Activated CD8-positive, alpha-beta memory T cell treated with anti-CD3 and anti-CD28 coated beads, Interleukin-2, amount 50 U/mL, for 4 hours (primary cell): Measurements from ENCODE around the gene HOXA5.
A peak's percentile ranks its signal among the peaks of the same experiment; 100 is the strongest.

Experiments
- DNase-seq: peaks from one replicate; pipeline ENCODE4 v3.0.0-alpha.2; 2020

HOXA5 gene

DNA sequence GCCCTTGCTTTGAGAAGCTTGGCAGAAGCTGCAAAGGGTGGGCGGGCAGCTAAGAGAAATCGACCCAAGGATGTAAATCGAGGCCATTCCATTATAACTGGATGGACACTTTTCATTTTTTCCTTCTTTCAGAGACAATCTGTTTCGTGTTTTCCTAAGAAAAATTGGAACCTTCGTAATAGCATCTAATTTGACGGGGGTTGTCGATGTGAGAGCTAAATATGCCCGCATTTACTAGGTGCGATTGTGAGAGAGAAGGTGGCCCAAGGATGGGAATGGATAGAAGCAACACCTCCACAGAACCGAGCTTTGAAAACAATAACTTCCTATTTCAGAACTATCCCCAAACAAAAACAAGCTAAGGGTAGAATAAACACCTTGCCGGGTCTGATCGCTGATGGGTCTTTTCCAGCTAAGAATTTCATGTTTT lies 12.1 kb downstream of the HOXA5 start:
- DNase-seq = no peak

DNA sequence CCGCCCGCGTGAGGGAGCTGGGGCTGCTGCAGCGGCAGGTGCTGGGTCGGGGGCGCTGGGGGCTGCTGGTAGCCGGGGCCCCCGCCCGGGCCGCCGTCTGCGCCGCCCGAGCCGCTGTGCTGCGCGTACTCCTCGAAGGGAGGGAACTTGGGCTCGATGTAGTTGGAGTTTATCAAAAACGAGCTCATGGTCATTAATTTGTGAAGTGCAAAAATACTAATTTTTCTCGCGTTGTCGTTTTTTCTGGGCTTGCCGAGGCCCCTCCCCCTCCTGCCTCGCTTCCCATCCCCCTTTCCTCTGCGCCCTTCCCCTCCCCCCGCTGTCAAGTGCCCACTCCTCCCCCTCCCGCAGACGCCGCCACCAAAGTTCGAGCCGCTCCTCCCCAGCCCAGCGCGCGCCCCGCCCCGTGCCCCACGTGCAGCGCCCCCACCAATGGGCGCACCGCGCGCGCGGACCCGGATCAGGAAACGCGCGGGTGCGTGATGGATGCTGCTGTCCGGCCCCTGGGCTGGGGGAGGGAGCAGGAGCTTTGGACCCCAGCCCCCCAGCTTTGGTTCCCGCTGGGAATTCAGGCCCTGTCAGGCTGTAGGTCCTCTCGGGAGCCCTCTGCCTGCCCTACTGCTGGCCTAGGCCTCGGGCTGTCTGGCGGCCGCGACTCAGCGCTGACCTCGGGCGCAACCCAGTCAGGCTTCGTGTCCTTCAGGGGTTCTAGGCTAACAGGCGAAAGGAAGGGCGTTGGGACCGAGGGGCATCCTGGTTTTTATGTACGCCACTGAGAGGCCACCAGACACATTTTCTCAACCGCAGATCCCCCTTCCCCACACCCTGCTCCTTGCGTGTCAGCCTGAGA lies 12.7 kb downstream of the HOXA5 start, which contains the start of gene HOXA4:
HOXA4 (minus strand) TSS at position 218 of the 850 bp plus-strand sequence; CDS start at position 194, 24 bp downstream.
- peak; percentile 77 for DNase-seq

DNA sequence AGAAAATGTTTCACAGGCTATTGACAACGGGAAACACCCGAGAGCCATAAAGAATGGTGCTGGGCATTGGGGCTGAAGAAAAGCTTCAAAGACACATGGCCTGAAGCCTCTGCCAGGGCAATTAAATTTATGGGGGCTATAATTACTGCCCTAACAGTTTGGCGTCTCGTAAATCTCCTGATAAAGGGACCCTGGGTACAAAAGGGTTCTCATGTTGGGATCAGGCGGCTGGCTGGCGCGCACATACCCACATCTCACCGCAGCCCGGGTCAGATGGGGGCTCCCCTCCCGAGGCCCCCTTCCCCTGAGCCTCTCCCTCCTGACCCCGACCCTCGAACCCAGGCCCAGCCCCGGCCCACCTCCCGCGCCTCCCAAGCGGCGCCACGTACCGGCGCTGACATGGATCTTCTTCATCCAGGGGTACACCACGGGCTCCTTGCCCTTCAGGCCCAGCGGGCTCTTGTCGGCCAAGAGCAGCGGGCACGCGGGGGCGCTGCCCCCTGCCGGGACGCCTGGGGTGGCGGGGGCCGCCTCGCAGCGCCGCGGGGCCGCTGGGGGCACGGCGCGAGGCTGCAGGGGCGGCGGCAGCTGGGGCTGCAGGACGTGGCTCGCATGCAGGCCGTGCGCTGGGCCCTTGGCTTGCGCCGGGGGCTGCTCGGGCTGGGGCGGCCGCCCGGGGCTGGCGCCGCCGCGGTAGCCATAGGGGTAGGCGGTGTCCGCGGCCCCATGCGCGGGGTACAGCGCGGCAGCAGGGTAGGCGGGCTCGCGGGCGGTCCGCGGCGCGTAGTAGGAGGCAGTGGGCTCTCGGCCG lies 13.5 kb downstream of the HOXA5 start:
- DNase-seq = no peak

DNA sequence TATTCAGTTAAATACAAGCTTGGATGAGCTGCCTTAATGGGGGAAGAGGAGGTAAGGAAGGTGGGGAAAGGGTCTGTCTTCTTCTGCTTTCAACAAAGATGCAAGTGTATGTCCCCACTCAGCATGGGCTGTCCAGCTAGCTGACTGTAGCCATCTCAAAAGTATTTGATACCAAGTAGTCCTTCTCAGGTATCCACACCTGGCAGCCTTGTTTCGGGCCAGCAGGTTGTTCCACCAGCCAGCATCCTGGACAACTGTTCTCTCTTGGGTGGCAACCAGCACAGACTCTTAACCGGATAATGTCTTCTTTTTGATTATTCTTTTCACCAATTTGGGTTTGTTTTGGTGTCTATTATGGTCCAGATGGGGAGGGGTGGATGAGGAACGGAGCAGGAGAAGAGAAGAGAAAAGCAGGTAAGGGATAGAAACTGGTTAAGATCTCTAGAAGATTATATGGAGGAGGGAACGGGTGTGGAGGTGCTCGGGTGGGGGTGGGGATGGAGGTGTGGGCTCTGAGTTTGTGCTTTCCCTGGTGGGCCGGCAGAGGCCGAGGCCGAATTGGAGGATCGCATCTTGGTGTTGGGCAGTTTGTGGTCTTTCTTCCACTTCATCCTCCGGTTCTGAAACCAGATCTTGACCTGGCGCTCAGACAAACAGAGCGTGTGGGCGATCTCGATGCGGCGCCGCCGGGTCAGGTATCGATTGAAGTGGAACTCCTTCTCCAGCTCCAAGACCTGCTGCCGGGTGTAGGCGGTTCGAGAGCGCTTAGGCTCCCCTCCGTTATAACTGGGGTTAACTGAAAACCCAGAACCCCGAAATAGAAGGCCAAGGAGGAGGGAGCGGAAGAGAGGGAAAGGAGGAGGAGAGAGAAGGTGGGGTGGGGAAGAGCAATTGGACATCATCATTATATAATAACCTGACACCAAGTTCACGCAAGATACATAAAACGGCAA lies 14.4 kb downstream of the HOXA5 start:
- no peak for DNase-seq

DNA sequence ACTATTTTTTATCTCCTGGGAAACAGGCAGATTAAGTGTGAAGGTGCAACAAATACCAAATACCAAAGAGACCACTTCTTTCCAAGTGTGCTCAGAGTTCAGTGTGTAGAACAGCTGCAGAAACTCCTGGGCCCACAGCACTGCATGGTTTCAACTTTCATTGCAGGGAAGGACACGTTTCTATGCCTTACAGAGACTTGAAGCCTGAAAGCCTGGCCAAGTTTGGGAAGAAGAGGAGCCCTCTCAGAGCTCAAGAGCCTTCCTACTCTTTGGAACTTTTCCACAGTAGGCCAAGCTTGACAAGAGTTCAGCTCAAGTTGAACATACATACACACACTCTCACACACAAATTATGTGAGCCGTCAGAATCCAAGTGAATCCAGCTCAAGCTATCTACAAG lies 15.4 kb downstream of the HOXA5 start:
- DNase-seq = no peak

DNA sequence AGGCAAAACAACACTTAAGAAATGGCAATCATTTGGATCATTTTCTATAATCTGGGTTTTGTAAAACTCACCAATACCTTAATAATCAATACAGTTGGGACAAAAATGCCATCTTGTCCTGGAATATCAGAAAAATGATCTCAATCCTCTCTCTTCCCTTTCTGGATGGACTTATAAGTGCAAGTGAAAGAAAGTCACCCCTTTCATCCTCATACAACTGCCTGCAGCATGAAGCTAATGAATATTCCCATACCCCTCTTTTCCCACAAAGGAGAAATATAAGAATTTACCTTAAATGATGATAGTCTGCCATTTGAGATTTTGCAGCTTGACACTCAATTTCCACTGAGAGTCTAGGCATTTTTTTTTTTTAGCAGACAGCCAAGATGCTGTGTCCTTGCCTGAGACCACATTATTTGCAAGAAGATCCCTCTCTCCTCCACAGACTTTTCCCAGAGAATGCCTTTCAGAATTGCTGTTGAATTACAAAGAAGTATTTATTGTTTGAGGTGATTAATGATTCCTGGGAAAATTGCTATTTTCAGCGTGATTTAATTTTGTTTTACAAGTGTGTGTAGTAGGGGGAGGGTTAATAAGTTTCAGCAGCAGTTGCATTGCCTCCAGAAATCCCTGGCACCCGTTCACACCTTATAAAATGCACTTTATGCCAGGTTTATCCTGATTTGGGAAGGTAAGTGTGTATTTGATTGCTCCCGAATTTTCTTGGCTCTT lies 16.7 kb downstream of the HOXA5 start:
- DNase-seq = no peak

DNA sequence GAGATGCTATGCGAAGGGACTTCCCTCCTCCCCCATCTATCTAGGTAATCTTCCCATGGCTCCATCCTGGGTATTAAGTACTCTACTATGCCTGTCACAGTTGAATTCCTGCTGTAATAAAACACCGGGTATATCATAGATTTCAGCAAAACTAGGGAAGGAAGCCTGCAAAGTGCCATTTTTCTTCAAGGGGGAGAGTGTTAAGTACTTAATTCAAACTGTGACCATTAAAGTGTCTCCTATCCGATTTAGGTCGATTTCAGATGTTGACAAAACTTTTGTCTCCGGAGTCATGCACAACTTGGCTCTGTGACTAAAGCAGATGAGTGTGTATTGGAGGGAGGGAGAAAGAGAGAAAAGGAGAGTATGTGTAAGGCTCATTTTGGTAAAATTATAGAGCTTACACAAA lies 17.5 kb downstream of the HOXA5 start:
- DNase-seq = no peak

DNA sequence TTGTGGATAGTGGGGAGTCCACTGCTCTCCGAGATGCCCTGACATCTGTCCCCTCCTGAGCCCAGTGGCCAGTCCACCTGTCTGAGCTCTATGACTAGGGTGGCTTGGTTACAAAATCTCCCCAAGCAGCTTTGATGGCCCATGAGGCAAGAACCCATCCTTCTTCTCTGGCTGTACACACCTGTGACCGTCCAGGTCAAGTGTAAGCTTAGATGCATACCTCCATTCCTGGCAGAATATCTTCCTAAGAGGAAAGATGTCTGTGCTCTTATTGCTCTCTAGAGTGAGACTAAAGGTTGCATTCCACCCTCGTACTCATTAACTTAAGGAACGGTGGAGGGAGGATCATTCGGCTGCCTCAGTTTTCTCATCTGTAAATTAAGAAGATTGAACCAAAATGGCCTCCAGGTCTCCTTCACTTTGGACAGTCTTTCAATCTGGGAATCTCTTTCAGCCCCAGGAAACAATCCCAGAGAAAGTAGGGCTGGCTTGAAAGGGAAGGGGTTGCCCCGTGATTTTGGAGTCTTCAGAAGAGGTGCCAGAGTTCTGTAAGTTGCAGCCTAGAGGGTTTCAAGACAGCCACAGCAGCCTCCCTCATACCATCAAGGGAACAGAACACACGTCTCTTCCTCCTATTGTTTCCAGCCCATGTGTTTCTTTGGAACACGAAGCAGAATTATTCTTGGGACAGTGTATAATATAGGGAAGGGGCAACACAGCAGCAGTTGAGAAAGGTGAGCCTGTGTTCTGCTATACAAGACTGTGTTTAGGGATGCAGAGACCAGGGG lies 18.4 kb downstream of the HOXA5 start:
- no peak for DNase-seq

DNA sequence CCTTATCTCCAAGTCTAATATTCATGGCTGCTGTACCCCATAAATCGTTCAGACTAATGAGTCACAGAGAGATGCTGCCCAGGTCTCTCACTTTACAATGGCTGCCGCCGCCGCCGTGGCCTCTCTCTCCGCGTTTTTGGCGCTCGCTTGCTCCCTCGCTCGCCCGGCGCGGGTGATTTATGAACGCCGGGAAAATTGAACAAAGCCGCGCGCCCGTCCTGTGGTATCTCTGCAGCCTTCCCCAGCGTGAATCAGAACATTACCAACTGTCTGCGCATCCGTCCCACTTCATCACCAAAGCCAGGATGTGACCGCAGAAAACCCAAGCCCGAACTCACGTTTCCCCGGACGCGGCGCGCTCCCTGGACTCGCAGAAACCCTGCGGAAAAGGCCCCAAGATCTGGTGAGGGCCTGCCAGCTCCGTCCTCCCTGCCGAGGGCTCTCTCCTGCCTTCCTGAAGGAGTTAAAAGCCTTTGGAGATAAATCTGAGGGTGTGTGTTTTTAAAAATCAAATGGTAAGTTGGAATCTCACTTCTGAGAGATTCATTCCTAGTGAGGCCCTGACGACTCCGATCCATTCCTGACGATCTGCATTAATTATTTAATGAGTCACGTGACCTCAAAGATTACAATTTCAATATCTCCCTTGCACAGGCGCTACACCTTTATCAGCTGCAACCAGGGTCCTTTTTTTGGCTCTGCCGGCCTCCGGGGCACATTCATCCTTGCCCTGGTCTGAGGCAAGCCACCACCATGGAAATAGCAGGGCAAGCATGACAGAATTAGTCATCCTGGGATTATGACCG lies 19.2 kb downstream of the HOXA5 start:
- DNase-seq = no peak

DNA sequence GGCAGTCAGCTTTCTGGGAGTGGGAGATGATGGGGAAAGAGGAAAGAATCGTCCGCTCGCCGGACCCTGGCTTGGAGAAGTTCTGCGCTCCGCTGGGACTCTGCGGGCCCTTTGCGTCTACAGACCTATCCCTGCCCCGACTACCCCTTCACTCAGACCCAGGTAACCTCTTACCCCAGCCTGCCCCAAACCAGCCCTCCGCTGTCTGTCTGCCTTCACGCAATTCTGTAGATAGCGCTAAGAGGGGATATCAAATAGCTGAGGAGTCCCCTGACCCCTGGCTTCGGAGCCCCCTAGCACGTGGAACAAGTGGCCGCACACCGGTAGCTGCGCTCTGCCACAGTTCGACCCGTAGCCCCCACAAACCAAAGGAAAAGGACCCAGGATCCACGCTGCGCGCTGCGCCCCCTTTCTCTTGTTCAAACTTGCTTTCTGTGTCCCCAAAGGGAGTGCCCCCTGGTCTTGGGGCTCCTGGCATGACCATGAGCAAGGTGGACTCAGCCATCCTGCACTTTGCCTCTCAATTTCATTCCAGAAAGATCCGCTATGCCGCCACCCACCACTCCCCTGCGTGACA lies 19.9 kb downstream of the HOXA5 start:
- no peak for DNase-seq

DNA sequence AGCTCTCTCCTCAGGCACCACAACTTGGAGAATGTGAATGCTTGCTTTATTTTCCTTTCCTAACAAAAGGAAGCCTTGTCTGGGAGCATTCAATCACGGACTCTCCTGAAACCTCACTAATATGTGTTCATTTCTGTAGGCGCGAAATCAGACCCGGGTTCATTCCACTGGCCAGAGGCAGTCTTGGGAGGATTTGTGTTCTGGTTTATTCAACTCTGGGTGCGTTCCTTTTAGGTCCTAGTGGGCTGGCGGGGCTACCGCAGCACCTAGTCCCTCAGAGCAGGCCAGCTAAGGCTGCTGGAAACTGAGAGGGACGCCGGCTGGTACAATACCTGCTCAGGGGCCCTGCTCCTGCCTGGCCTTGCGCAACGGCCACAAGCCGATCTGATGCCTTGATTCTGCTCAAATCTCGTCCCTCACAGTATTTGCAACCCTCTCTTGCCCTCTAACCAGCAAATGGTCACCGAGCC lies 20.4 kb downstream of the HOXA5 start:
- no peak for DNase-seq

DNA sequence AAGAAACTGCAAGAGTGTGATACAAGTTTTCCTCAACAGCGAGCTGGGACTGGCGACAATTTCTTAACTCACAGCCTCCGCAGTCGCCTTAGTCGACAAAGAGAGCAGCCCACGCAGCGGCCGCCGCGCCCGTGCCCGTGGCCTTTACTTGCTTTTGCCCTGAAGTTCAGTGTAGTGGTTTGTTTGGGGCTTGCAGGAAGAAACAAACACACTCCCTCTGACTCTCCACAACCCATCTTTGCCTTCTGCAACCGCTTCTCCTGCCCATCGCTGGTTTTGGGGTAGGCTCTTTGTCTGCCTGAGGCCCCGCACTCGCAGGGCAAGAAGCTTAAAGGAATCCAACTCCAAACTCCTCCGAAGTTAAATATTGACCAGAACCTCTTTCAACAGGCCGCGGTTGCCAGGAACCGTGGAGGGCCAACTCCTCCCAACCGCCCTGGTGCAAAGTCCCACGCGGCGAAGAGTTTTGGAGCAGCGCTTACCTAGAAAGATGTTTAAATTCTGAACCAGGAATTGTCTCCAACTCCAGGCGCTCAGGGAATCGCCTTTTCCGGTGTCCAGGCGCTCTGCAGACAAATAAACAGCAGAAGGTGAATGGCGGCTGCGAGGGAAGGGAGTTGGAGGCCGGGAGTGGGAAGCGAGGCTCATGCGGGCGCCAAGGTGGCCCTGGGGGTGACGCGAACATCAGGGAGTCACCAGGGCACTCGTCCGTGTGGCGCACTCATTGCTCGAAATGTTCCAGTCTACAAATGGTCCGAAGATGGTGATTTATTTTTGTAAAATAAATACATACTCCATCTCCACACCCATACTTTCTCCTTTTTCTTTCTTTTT lies 21.2 kb downstream of the HOXA5 start:
- DNase-seq = no peak

DNA sequence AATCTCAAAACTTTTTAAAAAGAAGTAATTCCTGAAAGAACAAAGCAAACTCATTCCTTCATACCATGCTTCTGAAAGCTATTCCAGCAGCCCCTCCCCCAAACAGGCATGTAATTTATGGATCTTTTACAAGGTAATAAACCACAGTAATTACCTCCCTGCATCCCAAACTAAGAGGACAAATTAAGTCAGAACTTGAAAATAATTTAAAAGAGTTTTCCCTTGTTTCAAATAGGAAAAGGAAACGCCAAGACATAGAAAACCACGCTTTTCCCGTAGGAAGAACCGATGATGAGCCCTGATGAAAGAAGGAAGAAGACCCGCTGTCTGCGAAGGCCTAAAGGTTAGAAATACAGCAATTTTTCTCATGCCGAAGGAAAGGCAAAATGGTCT lies 21.8 kb downstream of the HOXA5 start:
- no peak for DNase-seq

DNA sequence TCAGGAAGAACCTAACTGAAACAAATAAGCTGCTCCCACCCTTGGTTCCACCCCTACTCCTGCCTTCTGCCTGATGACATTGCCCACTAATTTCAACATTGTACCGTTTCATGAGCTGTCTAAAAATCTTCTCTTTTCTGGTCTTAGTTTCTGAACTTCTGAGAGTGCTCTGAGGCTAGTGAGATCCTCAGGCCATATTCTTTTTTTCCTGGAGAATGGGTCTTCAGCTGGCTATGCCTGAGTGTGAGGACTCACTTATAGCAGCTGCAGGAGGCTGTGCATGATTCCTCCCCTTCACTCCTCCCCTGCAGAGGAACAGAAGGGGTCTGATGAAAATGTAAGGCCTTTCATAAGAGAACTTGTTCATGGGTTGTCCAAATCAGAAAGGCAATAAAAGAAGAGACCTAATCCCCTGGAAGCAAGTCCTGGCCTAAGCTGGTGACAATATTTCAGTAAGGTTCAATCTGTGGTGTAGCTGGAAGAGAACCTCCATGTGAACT lies 24.0 kb downstream of the HOXA5 start:
- no peak for DNase-seq

DNA sequence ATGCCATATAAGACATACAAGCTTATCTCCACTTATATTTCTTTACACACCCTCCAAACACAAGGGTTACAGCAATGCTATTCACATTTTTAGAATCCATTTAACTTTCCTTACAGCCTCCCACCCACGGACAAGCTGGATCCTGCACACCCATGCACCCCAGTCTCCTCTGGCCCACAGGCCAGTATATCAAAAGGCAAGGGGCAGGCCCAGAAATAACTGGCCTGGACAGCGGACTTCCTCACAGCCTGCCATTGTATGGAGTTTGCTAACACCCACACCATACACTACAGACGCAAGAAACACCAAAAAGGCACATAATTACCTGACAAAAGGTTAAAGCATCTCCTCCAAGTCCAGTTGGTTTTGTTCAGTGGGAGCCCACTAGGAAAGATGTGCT lies 24.9 kb downstream of the HOXA5 start:
- DNase-seq = no peak

DNA sequence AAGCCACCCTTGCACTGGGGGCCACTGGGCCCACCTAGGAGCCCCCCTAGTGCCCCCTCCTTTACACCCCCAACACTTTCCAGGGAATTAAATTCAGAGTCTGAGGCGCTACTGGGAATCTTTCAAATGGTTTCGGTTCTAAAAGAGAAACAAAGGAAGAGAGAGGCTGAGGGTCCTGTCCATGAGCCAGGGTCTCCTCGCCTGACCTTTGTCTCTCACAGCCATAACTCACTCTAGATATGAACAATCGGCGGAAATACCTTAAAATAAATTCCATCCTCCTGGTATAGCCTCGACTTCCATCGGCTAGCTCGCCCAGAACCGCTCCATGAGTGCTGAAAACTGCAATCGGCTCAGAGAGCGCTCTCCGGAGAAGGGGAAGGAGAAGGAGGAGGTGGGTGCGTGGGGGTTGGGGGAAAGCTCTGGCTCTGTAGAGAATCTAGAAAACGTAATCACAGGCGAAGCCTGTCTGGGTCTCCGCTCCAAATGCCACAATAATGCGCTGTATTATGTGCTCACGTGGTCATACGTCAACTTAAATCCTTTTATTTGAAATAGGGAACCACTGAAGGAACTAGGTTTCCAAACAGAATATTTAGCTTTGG lies 25.5 kb downstream of the HOXA5 start:
- DNase-seq = no peak

DNA sequence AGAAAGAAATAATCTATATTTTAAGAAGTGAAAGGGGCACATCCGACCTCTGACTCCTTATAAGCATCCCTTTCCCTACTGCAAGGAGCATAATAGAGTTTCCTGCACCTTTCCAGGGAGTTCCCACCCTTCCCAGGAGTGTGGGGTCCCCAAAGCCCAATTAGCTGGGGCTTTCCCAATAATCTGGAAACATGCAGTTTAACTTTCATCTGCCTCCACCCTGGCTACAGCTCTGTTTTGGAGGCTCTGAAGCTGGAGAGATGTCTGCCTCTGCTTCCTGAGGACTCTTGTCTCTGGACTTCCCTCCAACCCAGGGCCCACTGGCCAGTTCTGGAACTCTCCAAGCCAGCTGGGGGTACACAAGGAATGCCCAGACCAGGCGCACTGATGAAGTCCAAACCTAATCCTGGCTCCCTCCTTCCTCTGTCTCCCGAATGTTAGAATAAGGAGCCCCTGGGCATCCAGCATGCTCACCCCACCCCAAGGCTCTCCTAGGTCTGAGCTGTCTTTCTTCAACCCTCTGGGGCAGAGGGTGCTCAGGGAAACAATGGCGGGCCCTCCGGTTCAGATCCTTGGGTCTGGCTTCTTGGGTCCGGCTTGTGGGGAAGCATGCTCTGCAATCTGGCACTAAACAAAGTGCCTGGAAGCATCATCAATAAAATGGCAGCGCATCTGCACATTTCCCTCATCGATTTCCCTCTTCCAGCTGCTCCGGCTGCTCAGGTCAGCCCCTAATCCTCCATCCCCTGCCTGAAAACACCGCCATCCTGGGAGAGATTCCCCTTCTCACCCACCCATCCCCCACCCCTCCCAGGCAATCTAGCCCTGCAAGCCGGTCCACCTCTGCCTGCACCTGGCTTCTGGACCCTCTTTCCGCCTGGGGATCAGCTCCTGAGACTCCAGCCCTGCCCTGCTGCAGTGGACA lies 26.3 kb downstream of the HOXA5 start:
- DNase-seq = no peak
